ENCODE data around the gene CAMK1G. TPM values are rescaled to one million over a fixed set of nuclear protein-coding genes. Genes with fewer than 3 reads are reported as not detected.

The CAMK1G gene
- total and polyA plus RNA-seq, 2 donors (not counting 3 experiments of a cell fraction or from before 2014, with no cell fraction given): not detected

- Histone ChIP-seq H3K79me2 (ENCODE audit: control insufficient read depth, insufficient read depth, low read length) (no peaks in the 10 kb centered on the region), H3K27ac (ENCODE audit: insufficient read depth, low read depth, low read length) (no peak overlapping the region), H3K9me3 (replicated peaks; ENCODE audit: control insufficient read depth, insufficient read depth, low read length) (no peaks in the 10 kb centered on the region), H3K27me3 (ENCODE audit: control insufficient read depth in 2 of 2, insufficient read depth in 2 of 2, low read length in 2 of 2) (no peaks in the 10 kb centered on the region), H3K4me2 (ENCODE audit: insufficient read depth, low read length) (no peak overlapping the region), H3K4me3 (replicated peaks in 1 of 3; ENCODE audit: insufficient read depth in 1 of 3, low read depth in 1 of 3, low read length in 3 of 3) (no peak overlapping the region), H2AFZ (ENCODE audit: low read depth, low read length) (no peak overlapping the region), H4K20me1 (replicated peaks; ENCODE audit: control insufficient read depth, extremely low read depth, insufficient read depth, low read length) (no peaks in the 10 kb centered on the region), H3K9me1 (replicated peaks; ENCODE audit: control insufficient read depth, extremely low read depth, insufficient read depth, low read length) (no peaks in the 10 kb centered on the region), H3K36me3 (ENCODE audit: control insufficient read depth in 2 of 2, extremely low read depth in 1 of 2, insufficient read depth in 2 of 2, low read length in 2 of 2) (no peaks in the 10 kb centered on the region), H3K9ac (replicated peaks; ENCODE audit: extremely low read depth, insufficient read depth, low read length) (no peak overlapping the region), H3K4me1 (ENCODE audit: control insufficient read depth, extremely low read depth, insufficient read depth, low read length) (no peaks in the 10 kb centered on the region)
- dilution Hi-C loops (cut with MboI; ENCODE audit: extremely low pct_ligation_motif_present, low sequenced_read_pairs): no loop called here
- TF ChIP-seq POLR2A (IDR thresholded peaks at IDR 0.05; ENCODE audit: low read depth, low read length) (no peak), MYC (IDR thresholded peaks at IDR 0.05; ENCODE audit: low read depth, low read length) (no peak)
- intact Hi-C loops (cut with micrococcal nuclease): no loop called here
- ChIA-PET POLR2A (no interaction called here), CTCF (interaction anchor here (1.1 to 2.6 kb wide), 6 partner anchors 15 to 46 kb away, joined by 4 to 8 read pairs (median 6); no protein-coding TSS in a partner anchor)
- BruUV-seq (replicated peaks): no TSS peak
- FAIRE-seq: no peak
- DNase-seq (ENCODE audit: low read depth, low spot score): no peak
Observed at GRCh38 chr1:209611771-209612570, 28.5 kb downstream of the CAMK1G start.

GRCh38 chr1:209612646-209613399 is 29.3 kb downstream of the CAMK1G start:
- Histone ChIP-seq H3K9ac (replicated peaks; ENCODE audit: extremely low read depth, insufficient read depth, low read length) (no peak overlapping the region), H3K27ac (ENCODE audit: insufficient read depth, low read depth, low read length) (no peak overlapping the region), H3K9me3 (replicated peaks; ENCODE audit: control insufficient read depth, insufficient read depth, low read length) (no peaks in the 10 kb centered on the region), H4K20me1 (replicated peaks; ENCODE audit: control insufficient read depth, extremely low read depth, insufficient read depth, low read length) (no peaks in the 10 kb centered on the region), H3K4me2 (ENCODE audit: insufficient read depth, low read length) (no peak overlapping the region), H3K4me3 (replicated peaks in 1 of 3; ENCODE audit: insufficient read depth in 1 of 3, low read depth in 1 of 3, low read length in 3 of 3) (no peak overlapping the region), H3K27me3 (ENCODE audit: control insufficient read depth in 2 of 2, insufficient read depth in 2 of 2, low read length in 2 of 2) (no peaks in the 10 kb centered on the region), H2AFZ (ENCODE audit: low read depth, low read length) (no peak overlapping the region), H3K36me3 (ENCODE audit: control insufficient read depth in 2 of 2, extremely low read depth in 1 of 2, insufficient read depth in 2 of 2, low read length in 2 of 2) (no peaks in the 10 kb centered on the region), H3K9me1 (replicated peaks; ENCODE audit: control insufficient read depth, extremely low read depth, insufficient read depth, low read length) (no peaks in the 10 kb centered on the region), H3K79me2 (ENCODE audit: control insufficient read depth, insufficient read depth, low read length) (no peaks in the 10 kb centered on the region), H3K4me1 (ENCODE audit: control insufficient read depth, extremely low read depth, insufficient read depth, low read length) (no peaks in the 10 kb centered on the region)
- dilution Hi-C loops (cut with MboI; ENCODE audit: extremely low pct_ligation_motif_present, low sequenced_read_pairs): no loop called here
- FAIRE-seq (no peak), DNase-seq (ENCODE audit: low read depth, low spot score) (no peak)
- BruUV-seq (replicated peaks): no TSS peak
- CTCF ChIA-PET: interaction anchor here (1.0 to 2.6 kb wide), 6 partner anchors 9 to 47 kb away, joined by 3 to 8 read pairs (median 4); no protein-coding TSS in a partner anchor
- POLR2A ChIA-PET: no interaction called here
- TF ChIP-seq EZH2 (IDR thresholded peaks at IDR 0.05; ENCODE audit: borderline replicate concordance, low read depth, low read length, severe bottlenecking): no peak
- TF ChIP-seq, protein P1, sequence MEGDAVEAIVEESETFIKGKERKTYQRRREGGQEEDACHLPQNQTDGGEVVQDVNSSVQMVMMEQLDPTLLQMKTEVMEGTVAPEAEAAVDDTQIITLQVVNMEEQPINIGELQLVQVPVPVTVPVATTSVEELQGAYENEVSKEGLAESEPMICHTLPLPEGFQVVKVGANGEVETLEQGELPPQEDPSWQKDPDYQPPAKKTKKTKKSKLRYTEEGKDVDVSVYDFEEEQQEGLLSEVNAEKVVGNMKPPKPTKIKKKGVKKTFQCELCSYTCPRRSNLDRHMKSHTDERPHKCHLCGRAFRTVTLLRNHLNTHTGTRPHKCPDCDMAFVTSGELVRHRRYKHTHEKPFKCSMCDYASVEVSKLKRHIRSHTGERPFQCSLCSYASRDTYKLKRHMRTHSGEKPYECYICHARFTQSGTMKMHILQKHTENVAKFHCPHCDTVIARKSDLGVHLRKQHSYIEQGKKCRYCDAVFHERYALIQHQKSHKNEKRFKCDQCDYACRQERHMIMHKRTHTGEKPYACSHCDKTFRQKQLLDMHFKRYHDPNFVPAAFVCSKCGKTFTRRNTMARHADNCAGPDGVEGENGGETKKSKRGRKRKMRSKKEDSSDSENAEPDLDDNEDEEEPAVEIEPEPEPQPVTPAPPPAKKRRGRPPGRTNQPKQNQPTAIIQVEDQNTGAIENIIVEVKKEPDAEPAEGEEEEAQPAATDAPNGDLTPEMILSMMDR (IDR thresholded peaks at IDR 0.05; ENCODE audit: extremely low read depth in 1 of 2, insufficient read depth in 1 of 2, low read depth in 1 of 2, low read length in 2 of 2): no peak
- no peak for TF ChIP-seq GATA2 (IDR thresholded peaks at IDR 0.05; ENCODE audit: insufficient read depth, insufficient read length, low read depth, low read length)
- TF ChIP-seq POLR2A (IDR thresholded peaks at IDR 0.05; ENCODE audit: low read depth, low read length): no peak
- TF ChIP-seq JUN (IDR thresholded peaks at IDR 0.05; ENCODE audit: borderline replicate concordance, insufficient read depth, insufficient read length, low read depth): no peak
- no peak for TF ChIP-seq FOS (IDR thresholded peaks at IDR 0.05; ENCODE audit: borderline replicate concordance, insufficient read depth, low read length)
- TF ChIP-seq, protein P2, sequence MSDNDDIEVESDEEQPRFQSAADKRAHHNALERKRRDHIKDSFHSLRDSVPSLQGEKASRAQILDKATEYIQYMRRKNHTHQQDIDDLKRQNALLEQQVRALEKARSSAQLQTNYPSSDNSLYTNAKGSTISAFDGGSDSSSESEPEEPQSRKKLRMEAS (IDR thresholded peaks at IDR 0.05; ENCODE audit: insufficient read depth, insufficient read length): no peak
- TF ChIP-seq POLR2AphosphoS5 (IDR thresholded peaks at IDR 0.05; ENCODE audit: insufficient read depth, low read depth, low read length): no peak
- no peak for TF ChIP-seq MYC (IDR thresholded peaks at IDR 0.05; ENCODE audit: low read depth, low read length)
- intact Hi-C loops (cut with micrococcal nuclease): no loop called here

All from endothelial cell of umbilical vein (primary cell).